Pons (tissue), 1 donor: ENCODE measurements around the gene IL20.
A peak's percentile ranks its signal among the peaks of the same experiment; 100 is the strongest.

ENCODE experiments used
- DNase-seq: peaks from one replicate; pipeline ENCODE4 v3.0.0-alpha.2; 2016; ENCODE audit warnings: low spot score

IL20 gene

GRCh38 chr1:206903687-206904086 is 38.3 kb downstream of the IL20 start:
- no peak for DNase-seq

GRCh38 chr1:206904423-206905142 is 39.2 kb downstream of the IL20 start:
- DNase-seq: no peak

DNA sequence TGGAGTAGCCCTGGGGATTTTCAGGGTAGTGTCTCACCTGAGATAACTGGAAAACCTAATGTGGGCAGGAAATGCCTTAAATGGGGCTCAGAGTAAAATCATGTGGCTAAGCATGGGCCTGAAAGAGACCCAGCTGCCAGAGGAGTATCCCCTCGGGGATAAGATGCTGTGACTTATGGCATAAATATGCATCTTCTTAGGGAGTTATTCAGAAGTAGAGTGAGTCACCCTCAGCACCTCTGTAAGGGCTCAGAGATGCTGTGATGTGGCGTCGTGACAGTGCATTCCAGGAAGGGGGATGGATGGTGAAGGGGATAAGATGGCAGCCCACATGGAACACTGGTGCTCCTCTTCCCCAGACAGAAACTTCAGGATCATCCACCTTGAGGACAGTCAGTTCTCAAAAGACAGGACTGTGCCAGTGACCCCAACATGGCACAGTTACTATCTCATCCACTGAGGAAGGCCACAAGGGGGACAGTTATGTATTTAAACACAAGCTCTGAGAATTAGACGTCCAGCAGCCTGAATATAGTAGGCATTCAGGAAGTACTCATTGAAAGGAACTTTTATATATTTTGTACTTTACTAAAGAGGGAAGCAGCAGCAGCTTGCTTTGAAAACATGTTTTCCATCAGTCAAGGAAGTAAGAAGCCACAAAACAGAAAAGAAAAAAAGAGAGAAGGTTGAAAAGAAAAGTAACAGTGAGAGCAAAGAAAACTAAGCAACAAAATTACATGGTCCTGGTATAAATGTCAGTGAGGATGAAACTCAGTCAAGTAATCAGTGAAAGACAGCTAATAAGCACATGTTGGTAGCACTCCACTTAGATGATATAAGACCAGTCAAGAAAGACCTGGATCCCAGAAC is 40.1 kb downstream of the IL20 start:
- no peak for DNase-seq

DNA sequence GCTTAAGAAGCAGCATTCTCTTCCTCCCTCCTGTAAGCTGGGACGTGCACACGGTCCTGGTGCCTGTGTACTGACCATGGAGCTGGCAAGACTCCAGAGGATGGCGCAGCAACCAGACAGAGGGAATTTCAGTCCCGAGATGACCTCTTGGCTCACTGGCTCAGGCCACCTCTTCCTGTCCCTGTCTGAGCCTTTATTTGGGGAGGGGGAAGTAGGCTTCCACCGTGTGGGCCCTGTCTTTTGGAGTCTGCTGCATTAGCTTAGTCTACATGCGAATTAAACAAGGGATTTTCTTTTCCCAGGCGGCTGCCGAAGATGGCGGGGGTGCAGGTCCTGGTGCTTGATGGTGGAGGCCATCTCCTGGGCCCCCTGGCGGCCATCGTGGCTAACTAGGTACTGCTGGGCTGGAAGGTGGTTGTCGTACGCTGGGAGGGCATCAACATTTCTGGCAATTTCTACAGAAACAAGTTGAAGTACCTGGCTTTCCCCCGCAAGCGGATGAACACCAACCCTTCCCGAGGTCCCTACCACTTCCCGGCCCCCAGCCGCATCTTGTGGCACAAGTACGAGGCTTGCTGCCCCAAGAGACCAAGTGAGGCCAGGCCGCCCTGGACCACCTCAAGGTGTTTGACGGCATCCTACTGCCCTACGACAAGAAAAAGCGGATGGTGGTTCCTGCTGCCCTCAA is 42.0 kb downstream of the IL20 start:
- DNase-seq: no peak

- DNase-seq: no peak
Measured at GRCh38 chr1:206908038-206908437, 42.6 kb downstream of the IL20 start.

DNA sequence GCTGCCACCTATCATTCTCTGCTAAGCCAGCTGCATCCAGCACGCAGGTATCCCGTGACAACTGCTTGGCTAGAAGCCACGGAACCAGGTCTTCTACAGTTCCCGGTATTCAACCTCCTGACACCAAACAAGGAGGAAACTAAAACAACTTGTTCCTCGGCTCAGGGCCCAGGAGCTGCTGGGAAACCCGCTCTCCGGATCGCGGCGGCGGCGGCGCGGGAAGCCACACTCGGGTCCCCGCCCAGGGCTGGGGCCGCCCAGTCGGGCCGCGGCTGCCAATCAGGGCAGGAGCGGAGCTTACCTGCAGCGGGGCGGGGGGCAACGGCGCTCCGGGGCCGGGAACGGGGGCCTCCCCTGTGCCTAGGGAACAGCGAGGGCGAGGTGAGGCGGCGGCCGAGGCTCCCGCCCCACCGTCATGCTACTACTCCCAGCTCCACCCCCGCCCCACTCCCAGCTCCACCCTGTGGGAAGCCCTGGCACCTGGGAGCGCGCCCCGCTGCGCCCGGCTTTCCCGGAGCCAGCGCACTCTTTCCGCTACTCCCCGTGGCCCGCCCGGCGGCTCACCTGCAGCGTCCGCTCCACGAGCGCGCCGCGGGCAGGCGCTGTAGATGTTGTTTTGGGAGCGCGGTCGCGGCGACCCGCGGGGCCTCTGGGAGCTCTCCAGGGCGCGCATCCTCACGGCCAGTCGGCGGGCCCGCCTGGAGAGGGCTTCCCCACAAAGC is 43.9 kb downstream of the IL20 start:
- DNase-seq: no peak

- DNase-seq: no peak
Measured at GRCh38 chr1:206909883-206910318, 44.5 kb downstream of the IL20 start.

- no peak for DNase-seq
Measured at GRCh38 chr1:206911064-206911663, 45.7 kb downstream of the IL20 start.

- DNase-seq: peak; percentile 87
Measured at GRCh38 chr1:206912445-206913095, 47.1 kb downstream of the IL20 start.

- DNase-seq: no peak
Measured at GRCh38 chr1:206913766-206914537, 48.5 kb downstream of the IL20 start.

- DNase-seq: no peak
Measured at GRCh38 chr1:206915030-206915735, 49.8 kb downstream of the IL20 start.

DNA sequence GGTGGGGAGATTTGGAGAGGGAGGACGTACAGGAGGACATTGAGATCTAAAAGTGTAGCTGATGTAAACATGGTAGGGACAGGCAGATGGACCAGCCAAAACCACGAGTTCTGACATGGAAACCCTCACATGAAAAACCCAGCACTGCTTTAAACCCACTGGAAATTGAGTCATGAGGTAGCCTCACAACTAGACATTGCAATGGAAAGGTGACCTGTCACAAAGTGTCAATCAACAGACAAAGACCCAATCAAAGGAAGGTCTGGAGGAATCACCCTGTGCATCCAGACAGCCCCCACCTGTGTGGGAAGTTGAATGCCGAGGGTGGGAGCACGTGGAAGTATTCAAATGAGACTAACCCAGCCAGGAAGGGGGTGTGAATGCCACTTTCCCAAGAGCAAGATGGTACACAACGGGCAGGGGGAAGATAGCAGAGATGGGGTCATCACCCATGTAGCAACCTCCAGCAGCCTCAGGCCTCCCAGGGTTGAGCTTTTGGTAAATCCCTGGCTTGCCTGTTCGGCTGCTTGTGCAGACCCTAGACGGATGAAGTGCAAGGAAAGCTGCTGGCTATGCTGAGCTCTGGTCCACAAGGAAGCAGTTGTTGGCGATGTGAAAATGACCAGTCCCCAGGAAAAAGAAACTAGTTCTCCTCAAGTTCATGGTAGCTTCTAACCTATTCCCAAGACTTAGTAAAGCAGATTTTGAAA is 50.7 kb downstream of the IL20 start:
- DNase-seq: no peak

DNA sequence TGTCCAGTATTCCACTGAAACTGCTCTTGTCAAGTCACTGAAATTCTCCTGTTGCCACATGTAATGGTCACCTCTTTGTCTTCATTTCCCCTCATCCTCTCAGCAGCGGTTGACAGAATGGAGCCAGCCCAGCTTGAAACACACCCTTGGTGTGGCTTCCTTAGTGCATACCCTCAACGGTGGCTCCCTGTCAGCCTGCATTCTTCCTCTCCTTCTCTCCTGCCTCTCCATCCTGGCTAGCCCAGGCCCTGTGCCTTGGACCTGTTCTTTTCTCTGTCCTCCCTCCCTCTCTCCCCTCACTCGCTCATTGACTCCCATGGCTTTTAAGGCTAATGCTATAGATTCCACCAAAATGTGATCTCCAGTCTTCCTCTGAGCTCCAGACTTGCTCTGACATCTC is 52.7 kb downstream of the IL20 start:
- DNase-seq: no peak
